GM19238 (cell line): Measurements from ENCODE around the gene RCAN1.

ENCODE experiments used
- DNase-seq: peaks from one replicate; pipeline ENCODE4 v3.0.0; 2011; ENCODE audit warnings: low spot score; ENCODE audit not compliant: insufficient read length

RCAN1 gene

DNA sequence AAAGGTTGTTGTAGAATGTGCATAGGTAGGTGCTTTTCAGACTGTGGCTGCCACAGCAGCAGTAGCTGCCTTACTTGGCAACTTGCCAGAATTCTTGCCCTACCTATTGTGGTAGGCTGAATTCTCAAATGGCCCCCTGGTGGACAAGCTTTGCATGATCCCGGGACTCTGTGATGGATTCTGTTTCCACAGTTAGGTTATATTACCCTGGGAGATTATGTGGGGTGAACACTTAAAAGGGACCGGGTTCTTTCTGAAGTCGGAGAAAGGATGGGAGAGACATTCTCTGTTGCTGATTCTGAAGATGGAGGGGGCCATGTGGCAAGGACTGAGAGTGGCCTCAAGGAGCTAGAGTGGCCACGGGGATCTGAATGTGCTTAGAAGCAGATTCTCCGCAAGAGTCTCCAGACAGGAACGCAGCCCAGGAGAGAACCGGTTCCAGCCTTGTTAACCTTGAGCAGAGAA, 70.8 kb downstream of the RCAN1 start:
- no peak for DNase-seq

DNA sequence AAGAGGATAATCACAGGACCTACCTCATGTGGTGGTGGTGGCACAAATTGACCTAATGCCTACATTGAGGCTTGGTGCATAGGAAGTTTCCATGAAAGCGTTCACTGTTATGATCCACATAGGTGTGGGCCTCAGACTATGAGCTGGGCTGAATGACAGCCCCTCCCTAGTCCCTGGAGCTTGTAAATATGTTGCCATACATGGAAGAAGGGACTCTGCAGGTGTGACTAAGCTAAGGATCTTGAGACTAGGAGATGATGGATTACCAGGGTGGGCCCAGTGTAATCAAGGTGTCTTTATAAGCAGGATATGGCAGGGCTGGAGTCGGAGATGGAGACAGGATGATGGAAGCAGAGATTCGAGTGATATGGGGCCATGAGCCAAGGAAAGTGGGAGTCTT, 71.9 kb downstream of the RCAN1 start:
- DNase-seq: no peak

DNA sequence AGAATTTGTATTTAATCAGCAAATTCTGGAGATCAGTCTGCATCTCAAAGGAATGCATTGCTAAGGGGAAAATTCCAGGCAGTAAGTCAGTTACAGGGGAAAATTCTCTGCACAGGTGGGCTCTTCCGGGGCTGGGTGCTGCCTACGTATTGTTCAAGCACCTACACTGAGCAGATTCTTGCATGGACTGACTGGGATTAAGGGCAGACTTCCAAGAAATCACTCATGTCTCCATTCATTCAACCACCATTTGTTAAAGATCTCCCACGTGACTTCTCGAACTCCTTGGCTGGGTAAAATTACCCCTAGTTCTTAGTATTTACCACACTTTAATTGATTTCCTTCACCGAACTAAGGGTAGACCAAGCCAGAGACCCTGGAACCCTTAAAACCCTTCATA, 74.7 kb downstream of the RCAN1 start:
- no peak for DNase-seq

DNA sequence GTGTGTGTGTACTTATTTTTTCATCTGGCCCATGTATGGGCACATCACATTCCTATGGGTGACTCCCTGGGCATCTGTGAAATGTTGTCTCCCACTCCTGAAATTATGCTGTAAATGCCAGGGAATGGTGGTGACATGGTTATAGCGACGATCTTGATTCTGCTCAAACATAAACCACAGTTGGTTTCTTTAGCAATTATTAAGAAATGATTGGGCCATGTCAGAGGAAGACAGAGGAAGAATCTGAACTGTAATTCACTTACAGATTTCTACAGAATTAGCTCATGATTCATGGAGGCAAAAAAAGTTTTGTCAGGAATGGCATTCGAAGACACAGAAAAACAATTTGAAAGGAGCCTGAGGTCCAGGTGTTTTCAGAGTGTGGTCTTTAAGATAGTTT, 77.1 kb downstream of the RCAN1 start:
- no peak for DNase-seq

DNA sequence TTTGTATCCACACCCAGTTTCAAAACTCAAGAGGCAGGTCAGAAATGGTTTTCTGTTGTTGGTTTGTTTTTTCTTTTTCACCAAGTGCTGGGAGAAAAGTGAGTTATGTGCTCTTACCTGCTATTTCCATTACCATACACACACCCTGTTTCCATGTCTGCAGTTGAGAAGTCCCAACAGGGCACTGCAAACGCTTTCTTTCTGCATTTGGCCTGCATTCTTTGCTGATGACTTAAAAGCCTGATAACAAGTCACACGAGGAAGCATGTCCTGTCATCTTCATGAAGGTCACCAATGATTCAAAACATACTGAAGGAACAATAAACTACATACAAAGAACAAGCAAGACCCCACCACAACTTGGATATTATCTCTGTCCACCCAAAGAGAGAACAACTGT, 78.1 kb downstream of the RCAN1 start:
- DNase-seq: no peak

DNA sequence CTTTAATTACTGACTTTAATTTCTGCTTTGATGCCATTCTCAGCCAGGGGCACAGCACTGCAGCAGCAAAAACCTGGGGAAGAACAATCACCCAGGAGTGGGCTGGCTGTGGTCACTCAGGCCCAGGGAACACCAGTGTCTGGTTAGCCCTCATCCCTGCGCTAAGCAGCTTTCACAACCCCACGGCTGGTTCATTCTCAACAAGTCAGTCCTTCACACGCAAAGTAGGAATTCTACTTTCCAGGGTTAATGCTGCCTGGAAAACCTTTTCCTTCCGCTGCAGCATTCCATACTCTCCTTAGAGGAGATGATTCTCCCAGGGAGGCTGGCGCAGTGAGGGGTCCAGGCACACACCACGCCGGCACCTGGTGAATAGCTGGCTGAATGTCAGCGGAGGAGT, 78.6 kb downstream of the RCAN1 start:
- DNase-seq: no peak

DNA sequence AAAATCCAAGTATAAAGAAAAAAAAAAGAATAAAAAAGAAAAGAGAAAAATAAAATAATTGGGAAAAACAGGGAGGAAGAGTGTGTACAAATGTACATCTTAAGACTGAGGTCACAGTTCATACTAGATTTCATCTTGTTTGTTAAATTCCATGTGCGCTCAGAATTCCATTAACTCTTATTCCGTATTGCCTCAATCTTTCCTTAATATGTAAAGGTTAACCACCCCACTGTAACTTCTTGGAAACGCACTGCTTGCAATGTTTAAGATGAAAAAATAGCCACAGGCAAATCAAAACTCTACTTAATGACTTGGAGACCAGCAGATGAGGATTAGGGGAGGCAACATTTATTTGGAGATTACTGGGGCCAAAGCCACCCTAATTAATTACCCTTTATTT, 79.0 kb downstream of the RCAN1 start:
- DNase-seq: no peak

DNA sequence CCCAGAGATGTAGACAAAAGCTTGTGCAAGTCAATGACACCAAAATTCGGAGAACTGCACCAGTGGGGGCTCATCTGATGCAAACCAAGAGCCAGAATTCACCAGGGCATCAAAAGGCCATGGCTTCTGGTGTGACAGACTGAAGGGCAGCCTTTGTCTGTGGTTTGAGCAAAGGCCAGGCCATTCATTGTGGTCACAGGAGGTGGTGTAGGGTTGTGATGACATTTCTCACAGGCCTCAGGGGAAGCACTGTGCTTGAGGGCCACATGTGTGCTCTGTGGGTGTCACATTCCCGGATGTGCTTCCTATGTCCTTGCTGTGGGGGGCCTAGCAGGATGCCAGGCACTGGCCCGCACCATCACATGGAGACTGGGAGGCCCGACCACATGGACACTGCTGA, 80.4 kb downstream of the RCAN1 start:
- DNase-seq: no peak

DNA sequence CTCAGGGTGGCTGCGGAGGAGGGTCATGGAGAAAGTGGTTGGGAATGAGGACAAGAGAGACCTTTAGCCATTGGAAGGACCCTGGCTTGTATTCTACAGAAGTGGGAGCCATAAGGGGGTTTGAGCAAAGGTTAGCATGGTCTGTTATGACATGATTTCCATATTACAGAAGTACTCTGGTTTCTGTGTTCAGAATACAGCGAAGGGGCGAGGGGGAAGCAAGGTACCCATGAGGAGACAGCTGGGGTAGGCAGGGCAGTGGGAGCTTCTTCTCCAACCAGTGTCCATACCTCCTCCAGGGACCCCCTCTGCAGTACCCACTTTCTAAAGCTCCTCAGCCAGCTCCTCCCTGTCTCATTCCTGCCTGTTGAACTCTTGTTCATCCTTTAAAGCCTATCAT, 81.0 kb downstream of the RCAN1 start:
- no peak for DNase-seq

DNA sequence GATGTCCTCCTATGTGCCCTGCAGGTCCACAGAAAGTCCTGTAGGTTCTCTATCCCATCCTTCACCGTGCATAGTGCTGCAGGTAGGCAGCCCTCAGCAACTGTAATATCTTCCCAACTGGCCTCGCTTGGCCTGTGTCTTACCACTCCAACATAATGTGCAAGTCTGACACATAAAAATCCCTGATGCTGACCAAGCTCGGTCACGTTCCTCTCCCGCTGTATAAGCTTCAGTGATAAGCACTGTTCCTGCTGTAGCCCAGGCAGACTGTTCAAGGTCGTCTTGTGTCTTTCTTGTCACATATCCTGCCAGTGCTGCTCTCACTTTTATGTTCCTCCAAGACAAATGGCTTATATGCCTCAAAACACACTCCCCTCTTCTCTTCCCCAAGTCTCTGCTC, 83.5 kb downstream of the RCAN1 start:
- no peak for DNase-seq

DNA sequence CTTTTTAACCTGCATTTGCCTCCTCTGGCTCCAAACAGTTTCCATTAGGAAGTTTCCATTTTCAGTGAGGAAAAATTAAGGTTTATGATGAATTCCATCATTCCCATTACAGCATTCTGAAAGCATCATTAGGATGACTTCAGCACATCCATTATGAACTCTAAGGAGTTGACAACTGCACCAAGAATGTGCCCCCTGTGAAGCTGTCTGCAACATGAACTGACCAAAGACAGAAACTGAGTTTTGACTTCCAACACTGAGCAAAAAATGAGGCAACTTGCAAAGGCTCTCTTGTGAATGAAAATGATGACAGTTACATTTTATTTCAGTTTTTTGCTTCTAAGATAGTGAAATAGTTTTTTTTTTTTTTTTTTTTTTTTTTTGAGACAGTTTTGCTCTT, 84.7 kb downstream of the RCAN1 start:
- no peak for DNase-seq

DNA sequence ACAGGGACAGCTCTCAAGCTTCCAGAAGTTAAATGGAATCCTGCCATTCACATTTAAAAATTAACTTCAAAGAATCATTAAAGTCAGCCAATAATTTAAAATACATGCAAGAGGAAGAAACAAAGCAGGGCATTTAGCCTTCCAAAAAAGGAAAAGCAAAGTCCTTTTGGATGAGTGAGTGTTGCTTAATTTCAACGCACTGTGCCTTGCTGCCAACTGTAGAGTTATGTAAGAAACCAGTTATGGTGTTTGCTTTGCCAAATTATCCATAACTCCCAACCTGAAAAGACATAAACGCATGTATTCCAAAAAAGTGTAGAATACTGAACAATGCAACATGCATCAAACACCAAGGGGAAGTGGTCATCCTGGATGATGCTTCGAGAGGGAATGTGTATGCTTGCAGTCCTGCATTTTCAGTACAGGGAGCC, 86.8 kb downstream of the RCAN1 start:
- DNase-seq: no peak

DNA sequence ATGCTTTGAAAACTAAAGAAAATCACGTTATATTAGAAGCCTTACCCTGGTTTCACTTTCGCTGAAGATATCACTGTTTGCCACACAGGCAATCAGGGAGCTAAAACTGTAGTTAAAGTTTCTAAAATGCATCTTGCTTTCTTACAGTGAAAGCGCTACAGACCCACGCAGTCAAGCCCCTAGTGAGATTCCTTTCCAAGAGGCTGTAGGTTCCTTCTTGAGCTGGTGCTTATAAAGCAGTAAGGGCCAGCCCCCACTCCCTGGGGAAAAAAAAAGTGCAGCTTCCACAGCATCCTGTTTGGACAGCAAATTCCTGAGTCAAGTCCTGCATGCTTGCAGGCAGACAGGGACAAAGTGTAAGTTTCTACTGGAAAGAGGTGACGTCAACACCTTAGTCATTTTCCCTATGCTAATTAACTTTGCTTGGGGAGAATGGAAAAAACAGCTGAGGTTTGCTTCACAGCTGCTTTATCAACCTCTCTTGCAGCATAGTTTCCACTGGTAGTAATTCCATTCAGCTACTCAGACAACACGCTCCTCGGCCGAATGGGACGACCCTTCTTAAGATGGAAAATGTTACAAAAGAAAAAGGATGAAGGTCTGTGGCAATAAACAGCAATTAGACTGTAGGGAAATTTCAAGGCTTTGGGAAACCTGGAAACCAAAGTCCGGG, 88.2 kb downstream of the RCAN1 start:
- no peak for DNase-seq

DNA sequence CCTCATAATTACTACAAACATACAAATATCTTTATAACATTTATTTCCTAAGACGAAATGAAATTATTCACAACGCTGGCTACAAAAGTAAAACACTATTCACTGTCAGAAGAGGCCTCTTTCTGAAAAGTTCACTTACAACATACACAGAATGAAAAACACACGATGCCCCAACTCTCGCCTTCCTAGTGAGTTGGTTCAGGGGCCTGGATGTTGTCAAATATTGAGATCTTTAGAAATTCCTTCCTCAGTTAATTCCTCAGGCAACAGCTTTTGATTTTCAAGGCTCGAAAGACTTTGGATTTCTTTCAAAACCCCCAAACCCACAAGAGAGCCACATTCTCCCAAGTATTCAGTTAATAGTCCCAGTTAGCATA, 88.7 kb downstream of the RCAN1 start:
- no peak for DNase-seq

DNA sequence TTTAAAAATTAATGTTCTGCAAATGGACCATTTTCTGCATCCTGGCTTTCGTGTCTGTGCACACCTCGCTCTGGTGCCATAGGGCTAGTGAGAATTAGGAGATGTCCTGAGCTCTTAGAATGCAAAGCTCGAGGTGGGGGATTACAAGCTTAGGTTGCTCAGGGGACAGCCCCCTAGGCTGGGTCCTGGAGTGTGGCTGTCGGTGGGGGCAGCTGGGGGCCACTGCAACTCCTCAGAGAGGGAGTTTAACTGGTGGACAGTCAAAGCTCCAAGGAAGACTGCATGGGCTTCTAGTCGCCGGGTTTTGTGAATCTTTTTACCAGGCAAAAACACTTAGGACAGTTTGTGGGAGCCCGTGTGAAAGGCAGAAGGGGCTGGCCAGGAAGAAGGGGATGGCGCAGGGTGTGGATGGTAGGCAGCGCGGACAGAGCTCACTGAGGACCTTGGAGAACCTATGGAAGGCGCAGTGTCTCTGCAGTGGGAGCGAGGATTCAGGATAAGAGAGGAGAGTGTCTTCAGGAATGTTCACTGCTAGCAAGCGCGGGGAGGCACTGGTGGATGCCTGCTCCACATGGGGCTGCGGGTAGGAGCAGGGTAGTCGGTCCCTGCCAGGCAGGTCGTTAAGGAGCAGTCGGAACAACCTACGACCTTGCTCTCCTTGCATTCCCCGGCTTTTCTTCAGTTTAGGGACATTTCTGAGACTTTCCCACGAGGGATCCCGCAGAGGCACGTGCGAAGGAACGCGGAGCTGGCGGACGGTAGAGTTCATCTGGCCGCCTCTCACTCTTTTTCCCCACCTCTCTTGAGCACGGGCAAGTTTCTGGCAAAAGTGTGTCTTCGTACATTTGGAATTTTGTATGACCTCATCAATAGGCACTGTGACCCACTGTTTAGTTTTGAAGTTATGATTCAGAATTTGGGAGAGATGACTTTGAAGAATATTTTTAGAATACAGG, 90.0 kb downstream of the RCAN1 start:
- DNase-seq: no peak

DNA sequence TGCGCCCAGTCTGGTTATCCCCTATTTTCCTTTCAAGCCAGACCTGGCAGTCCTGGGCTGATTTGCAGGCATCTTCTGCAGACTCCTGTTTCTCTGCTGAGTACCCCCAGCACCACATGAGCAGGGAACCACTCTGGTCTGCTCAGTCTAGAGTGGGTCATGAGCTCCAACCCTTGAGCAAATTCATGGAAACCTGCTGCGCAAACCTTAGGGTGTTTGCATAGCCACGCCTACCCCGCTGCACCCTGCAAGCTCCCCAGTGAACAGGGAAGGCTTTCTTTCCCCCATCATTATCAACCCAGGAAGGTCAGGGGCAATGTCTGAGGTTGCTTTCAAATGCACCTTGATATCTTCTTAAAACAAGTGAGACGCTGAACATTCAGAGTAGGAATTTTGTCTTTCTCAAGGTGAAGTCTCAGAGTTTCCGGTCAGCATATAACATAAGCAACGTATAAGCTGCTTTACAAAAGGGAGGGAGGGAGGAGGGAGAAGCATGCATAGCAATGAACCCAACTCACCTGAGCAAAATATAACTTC, 91.8 kb downstream of the RCAN1 start:
- no peak for DNase-seq

DNA sequence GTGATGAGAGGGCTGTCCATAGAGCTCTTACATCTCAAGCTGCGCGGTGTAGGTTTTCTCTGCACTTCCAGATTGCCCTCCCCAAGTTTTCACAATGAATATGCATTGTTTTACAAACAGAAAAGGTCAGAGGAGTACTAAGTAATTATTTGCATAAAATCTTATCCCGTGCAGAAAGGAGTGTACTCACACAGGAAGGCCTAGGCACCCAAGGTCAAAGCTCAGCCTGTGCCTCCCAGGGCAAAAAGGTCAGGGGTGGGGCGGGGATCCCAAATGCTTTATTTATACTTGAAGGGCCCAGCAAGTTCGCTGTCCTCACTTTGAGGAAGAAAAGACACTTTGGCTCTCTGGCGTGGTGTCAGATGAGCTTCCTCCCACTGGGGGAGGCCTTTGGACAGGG, 92.6 kb downstream of the RCAN1 start:
- DNase-seq: no peak

DNA sequence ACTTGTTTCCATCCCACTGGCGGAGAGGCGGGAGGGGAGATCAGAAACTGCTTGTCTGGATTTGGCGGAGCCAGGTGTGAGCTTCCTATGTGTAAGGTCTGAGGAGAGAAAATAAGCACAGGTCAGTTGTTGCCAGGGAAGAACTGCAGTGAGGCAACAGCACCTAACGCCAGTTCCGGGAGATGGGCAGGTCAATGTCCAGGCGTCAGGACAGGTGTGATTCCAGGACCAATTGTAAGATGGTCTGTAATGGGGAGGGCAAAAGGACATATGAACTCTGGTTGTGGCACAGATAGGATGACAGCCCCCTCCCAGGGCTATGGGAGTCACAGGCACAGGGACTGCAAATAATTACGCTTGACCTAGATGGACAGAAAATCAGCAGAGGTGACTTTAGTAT, 93.4 kb downstream of the RCAN1 start:
- DNase-seq: no peak

DNA sequence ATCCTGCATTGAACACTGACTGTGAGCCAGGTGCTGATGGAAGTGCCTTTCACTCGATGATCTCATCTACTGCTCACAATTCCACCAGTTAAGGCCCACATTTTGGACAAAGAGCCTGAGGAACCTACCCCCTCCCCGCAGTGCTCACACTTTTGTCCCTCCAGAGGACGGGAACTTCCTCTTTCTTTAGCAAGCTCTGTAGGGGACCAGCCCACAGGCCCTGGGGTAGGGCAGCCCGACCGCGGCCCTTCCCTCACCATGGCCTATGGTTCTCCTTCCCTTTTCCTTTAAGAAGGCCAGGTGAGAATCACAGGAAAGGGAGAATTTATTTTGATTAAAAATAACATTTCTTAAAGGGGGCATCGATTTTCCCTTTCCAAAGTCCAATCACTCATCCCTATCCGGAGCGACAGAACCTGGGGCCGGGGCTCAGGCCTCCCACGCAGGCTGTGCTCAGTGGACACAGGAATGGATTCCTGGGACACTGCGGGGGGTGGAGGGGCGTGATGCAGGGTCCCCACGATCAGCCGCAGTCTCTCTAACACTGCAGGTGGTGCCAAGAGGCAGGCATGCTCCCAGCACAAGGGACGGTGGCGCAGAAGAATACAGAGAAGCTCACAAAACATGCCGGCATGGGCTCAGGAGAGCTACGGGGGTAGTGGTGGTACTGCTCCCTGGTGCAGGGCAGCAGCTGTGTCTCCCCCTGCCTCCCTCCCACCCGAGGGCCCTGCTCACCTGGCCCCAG, 94.0 kb downstream of the RCAN1 start:
- no peak for DNase-seq

DNA sequence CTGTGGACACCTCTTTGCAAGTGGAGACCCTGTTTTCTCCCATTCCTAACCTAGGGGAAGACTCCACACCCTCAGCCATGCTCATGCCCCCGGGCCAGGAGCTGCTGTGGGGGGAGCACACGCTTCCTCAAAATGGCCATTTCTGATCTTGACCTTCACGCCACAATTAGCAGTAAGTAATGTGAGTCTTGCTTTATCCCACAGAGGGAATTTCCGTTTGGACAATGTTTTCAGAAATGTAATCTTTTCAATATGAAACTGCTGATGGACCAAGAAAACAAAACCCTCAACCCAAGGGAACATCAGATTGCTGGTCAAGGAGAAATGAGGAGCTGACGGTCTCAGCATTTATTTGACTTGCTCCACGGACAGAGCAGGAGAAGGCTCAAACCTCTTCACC, 94.6 kb downstream of the RCAN1 start:
- DNase-seq: no peak

DNA sequence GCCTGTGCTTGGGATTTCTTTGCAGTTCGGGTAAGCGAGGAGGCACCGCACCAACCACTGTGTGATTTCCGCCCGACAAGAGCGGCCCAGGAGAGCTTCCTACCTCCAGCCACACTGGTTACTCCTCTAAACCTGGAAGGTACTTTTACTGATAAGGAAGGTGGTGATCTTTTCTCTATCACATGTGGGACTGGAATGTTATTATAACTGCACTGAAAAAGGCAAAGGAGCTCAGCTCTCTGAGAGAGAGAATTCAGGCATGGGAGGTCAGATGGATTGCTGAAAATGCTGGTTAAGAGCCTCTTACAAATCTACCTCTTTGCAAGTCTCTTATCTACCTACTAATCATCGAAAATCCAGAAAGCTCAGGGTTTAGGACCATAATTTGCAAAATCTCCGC, 95.2 kb downstream of the RCAN1 start:
- DNase-seq: no peak

DNA sequence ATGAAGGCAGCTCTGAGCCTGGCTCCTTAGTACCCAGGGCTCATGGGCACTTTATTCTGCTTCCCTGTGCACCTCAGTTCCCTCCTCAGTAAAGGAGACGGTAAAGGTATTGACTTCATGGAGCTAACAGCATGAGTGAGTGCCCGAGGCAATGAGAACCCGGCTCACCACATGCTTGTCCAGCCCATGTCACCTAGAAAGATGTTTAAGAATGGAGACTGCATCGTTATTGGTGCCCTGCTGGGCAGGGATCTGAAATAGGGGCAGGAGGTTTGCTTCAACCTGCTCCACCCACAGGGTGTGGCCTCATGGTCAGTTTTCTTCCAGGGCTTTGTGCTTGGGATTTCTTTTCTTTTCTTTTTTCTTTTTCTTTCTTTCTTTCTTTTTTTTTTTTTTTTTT, 95.9 kb downstream of the RCAN1 start:
- no peak for DNase-seq
